Activated naive CD4-positive, alpha-beta T cell treated with anti-CD3 and anti-CD28 coated beads, Interleukin-2, amount 50 U/mL, for 72 hours (primary cell): ENCODE data around the gene RET. TPM values are rescaled to one million over a fixed set of nuclear protein-coding genes. Genes with fewer than 3 reads are reported as not detected.

ENCODE experiments used
- ATAC-seq, 2 donors: fragments of 150-1000 bp; cut with Tn5 transposase; 2 replicates each; pipeline ENCODE4 v1.10.0; 2021; ENCODE audit warnings: mild to moderate bottlenecking in 2 of 2, moderate library complexity in 2 of 2
- DNase-seq, 2 donors: peaks; one replicate each; pipeline ENCODE4 v3.0.0; 2021 to 2022; ENCODE audit warnings: low spot score in 2 of 2
- H3K27ac Mint-ChIP-seq, 2 donors: one replicate each; pipeline ENCODE4 v1.8.0; 2022; ENCODE audit warnings: mild to moderate bottlenecking in 2 of 2, mixed read lengths in 2 of 2
- H3K36me3 Mint-ChIP-seq, 2 donors: one replicate each; pipeline ENCODE4 v1.8.0; 2022; ENCODE audit warnings: mixed read lengths in 2 of 2
- H3K9me3 Mint-ChIP-seq, 2 donors: one replicate each; pipeline ENCODE4 v1.8.0; 2022; ENCODE audit warnings: mixed read lengths in 2 of 2
- total RNA-seq, 2 donors: library from RNA; stranded (reverse); gene quantifications; one replicate each; pipeline ENCODE4 v1.2.3, GENCODE V29; 2022

RET gene
- total RNA-seq, 2 donors from 2014 or later = 0.45 TPM; not detected in 1

DNA sequence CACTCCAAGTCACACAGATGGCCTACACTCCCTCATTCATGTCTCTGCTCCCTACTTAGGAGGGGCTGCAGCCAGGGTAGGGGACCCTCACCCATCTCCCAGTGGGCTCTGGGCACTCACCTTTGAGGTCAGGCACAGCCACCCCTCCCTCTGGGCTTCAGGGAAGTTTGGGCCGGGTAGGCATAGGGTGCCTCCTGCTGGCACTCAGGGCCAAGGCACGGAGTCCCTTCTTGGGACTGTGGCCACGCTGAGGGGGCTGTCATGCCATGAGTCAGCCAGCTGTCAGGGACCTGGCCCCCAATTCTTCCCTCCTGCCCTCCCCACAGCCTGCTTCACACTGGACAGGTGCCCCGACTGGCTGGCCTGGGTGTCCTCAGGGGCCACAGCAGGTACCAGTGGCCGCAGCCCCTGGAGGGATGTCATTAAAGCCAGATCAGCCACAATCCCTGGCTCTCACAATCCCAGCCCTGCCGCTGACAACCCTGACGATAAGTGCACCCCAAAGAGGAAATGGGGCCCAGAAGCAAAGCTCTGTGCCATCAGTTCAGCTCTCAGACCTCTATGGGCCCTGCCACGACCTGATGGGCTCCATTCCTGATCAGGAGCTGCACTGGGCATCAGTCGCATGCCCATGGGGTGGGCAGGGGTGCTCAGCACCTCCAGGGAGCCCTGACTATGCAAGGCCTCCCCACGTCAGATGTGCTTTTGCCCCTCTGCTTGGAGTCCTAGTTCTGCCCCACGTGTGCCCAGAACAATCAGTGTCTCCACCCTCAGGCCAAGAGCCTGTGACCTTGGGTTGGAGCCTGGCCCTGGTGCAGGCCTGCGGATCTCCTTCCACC, 34.1 kb upstream of the RET start:
- Mint-ChIP-seq H3K9me3 (no peaks in the 10 kb centered on the region), H3K36me3 (no peaks in the 10 kb centered on the region), H3K27ac (no peak overlapping the region)
- ATAC-seq (no peak), DNase-seq (peak in 1 of 2 donors; percentile 23)

DNA sequence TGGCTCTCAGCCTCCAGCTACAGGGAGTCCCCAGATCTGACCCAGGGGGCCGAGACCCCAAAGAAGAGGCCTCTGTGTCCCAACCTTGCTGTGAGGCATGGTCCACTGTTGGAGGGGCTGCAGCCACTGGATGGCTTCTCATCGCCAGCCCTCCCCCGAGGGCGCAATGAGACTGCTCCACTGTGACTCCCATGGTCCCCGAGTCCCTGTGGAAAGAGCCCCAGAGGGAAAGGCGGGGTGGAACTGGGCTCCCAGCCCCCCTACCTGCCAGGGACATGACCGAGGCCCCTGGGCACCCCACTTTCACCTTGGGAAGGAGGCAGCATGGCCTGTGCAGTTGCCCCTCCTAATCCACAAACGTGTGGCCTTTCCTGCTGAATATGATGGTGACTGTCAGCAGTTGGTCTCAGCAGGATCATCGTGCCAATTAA, 33.5 kb upstream of the RET start:
- ATAC-seq (no peak), DNase-seq (peak in 1 of 2 donors; percentile 40)
- no peaks in the 10 kb centered on the region for H3K9me3 Mint-ChIP-seq

DNA sequence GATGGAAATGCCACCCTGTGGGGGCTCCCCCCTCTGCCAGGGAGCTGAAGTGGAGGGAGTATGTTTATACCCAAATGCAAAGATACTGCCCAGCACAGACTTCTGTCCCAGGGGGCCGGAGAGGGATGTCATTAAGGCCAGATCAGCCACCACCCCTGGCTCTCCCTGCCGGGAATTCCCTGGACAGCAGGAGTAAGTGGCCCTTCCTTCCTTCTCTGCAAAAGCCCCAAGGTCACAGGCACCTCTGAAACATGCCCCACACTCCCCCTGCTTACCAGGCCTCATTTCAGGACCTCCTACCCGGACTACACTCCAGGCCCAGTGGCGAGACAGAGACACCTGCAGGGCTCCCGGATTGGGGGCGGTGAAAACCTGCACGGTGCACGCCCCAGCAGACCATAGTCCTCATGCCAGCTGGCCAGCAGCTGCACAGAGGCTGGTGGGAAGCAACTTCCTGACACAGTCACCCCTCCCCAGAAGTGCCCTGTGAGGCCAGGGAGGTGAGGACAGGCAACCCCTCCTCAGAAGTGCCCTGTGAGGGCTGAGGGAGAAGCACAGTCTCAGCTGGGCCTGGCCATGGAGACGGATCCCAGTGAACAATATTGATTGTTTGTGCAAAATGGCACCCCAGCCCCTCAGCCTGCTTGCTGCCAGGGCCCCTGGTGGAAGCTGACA, 33.0 kb upstream of the RET start:
- H3K9me3 Mint-ChIP-seq = no peaks in the 10 kb centered on the region
- ATAC-seq (no peak), DNase-seq (peak in 1 of 2 donors; percentile 41)

More for the DNA sequence above, 33.5 kb upstream of the RET start:
- no peak overlapping the region for H3K27ac Mint-ChIP-seq
- no peaks in the 10 kb centered on the region for H3K36me3 Mint-ChIP-seq

DNA sequence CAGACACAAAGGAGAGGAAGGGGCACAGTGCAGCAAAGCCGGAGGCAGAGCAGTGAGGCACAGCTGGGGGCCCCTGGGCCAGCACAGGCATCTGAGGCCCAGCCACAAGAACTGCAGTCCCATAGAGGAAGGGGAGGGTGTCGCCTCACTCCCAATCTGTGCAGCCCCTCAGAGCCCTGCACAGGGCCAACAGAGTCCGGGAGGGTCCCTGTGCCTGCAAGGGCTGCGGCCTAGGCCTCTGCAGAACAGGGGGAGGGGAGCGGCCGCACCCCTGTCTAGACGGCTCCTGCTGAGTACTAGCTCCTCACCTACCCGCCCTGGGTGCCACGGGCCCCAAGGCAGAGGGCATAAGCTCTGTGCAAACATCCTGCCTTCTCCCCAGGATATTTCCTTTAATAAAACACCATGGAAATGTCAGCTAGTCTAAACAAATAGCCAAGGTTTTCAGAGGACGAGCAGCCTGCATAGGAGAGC, 32.4 kb upstream of the RET start:
- ATAC-seq (no peak), DNase-seq (peak in 1 of 2 donors; percentile 40)
- Mint-ChIP-seq H3K27ac (no peak overlapping the region), H3K9me3 (no peaks in the 10 kb centered on the region), H3K36me3 (no peaks in the 10 kb centered on the region)

More for the DNA sequence above, 33.0 kb upstream of the RET start:
- Mint-ChIP-seq H3K27ac (no peak overlapping the region), H3K36me3 (no peaks in the 10 kb centered on the region)

- Mint-ChIP-seq H3K36me3 (no peaks in the 10 kb centered on the region), H3K27ac (peak overlapping the region in 1 of 2 donors; percentile 63), H3K9me3 (no peaks in the 10 kb centered on the region)
- no peak for ATAC-seq
- DNase-seq = peak in 1 of 2 donors; percentile 46
Observed at GRCh38 chr10:43044961-43045621, 31.8 kb upstream of the RET start.

DNA sequence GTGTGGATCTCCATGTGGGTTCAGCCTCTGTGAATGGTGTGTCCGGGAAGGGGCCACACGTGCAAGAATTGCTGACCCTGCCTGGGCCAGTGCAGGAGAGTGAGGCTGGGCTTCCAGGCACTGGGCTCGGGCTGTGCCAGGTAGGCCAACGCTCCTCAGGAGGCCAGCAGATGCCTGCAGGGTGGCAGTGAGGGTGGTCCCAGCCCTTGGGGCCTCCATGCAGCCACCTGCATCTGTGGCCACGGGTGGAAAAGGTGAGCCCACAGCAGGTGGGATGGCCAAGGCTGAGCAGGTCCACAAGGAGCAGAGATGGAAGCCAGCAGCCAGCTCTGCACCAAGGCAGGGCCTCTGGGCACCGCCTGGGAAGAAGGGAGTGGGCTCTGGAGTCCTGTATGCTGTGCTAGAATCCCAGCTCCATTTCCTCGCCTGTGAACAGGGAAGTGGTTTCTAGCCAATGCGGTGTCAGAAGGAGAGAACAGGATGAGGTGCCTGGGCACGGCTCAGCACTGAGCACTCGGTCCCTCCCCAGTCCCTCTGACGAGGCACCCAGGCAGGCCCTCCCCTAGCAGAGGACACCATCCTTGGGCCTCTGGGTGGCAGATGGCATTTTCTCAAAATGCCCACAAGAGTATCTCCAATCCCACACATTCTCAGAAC, 31.1 kb upstream of the RET start:
- Mint-ChIP-seq H3K9me3 (no peaks in the 10 kb centered on the region), H3K27ac (peak overlapping the region in 1 of 2 donors; percentile 63)
- ATAC-seq = peak in 1 of 2 donors; percentile 33

DNA sequence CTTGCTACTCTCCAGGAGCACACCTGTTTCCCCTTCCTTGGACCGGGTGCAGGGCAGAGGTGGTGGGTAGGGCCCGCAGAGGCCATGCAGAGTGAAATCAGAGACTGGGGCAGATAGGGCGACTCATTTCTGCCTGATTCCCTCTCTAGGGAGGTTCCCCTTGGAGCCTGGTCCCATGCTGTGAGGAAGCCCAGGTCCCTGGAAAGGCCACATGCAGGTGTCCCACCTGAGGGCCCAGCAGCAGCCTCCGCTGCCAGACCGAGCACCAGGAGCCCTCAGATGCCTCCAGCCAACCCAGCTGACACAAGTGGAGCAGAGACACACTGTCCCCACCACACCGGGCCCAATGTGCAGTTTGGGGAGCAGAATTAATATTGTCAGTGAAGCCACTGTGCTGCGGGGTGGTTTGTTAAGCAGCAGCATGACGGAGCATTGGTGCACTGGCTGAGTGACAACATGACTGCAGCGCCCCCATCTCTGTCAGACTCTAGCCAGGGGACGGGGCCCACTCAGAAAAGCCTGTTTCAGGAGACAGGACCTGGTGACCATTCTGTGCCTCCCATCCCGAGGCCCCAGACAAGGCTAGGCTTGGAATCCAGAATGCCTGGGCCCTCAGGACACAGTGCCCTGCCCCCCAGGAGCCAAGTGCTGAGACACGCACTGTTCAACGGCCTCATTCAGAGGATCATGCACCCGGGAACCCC, 30.4 kb upstream of the RET start:
- no peaks in the 10 kb centered on the region for H3K36me3 Mint-ChIP-seq
- H3K9me3 Mint-ChIP-seq = no peaks in the 10 kb centered on the region
- no peak overlapping the region for H3K27ac Mint-ChIP-seq
- DNase-seq = peak in 1 of 2 donors; percentile 48
- ATAC-seq = peak in 1 of 2 donors; percentile 16

More for the DNA sequence above, 31.1 kb upstream of the RET start:
- DNase-seq = peak in 1 of 2 donors; percentile 31
- H3K36me3 Mint-ChIP-seq = no peaks in the 10 kb centered on the region

- no peak for DNase-seq
- H3K36me3 Mint-ChIP-seq = no peaks in the 10 kb centered on the region
- no peaks in the 10 kb centered on the region for H3K9me3 Mint-ChIP-seq
- ATAC-seq = no peak
- no peak overlapping the region for H3K27ac Mint-ChIP-seq
Observed at GRCh38 chr10:43047288-43047970, 29.4 kb upstream of the RET start.

DNA sequence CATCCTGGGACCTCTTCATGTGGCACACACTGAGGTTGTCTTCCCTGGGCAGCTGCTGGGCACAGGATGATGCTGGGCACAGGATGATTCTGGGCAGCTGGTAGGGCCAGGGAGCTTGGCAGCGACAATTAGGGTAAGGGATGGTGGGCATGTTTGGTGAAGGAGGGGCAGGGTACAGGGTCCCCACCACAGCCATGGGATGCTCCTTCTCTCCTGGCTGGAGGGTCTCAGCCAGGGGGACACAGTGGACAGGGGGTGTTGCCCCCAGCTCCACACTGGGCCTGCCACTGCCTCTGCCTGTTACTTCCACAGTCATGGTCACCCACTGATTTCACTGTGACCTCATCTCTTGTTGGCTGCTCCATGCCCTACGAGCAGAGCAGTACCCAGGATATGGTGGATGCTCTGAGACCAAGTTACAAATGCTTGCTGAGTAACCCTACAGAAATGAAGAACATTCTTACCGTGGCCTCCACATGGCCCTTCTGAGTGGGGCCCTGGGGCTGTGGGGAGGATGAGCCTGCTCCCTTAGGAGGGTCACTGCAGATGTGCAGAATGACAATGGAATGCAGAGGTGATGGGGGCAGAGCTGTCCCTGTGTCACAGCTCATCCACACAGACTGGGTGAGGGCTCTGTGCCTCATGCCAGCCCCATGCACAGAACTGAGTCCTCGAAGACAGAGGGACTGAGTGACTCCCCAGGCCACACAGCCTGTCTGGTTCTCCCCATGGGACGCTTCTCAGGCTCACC, 28.4 kb upstream of the RET start:
- H3K36me3 Mint-ChIP-seq = no peaks in the 10 kb centered on the region
- no peaks in the 10 kb centered on the region for H3K9me3 Mint-ChIP-seq
- no peak for DNase-seq
- ATAC-seq = no peak
- no peak overlapping the region for H3K27ac Mint-ChIP-seq

- Mint-ChIP-seq H3K9me3 (no peaks in the 10 kb centered on the region), H3K36me3 (no peaks in the 10 kb centered on the region), H3K27ac (no peak overlapping the region)
- no peak for ATAC-seq
- peak in 1 of 2 donors; percentile 39 for DNase-seq
Observed at GRCh38 chr10:43049081-43049551, 27.8 kb upstream of the RET start.

DNA sequence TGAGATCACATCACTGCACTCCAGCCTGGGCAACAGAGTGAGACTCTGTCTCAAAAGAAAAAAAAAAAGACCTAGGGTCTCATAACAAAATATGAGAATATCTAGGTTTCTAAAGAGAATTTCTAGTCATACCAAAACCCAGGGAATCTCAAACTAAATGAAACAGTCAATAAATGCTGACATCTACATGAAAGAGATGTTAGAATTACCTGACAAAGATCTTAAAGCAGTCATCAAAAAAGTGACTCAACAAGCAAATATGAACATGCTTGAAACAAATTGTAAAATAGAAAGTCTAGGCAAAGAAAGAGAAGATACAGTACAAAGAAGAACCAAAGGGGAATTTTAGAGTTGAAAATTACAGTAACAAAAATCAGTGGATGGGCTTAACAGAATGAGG, 26.9 kb upstream of the RET start:
- no peaks in the 10 kb centered on the region for H3K36me3 Mint-ChIP-seq
- peak in 1 of 2 donors; percentile 41 for ATAC-seq

GRCh38 chr10:43053825-43054224, 23.0 kb upstream of the RET start:
- ATAC-seq (no peak), DNase-seq (no peak)
- H3K9me3 Mint-ChIP-seq = no peaks in the 10 kb centered on the region
- no peaks in the 10 kb centered on the region for H3K36me3 Mint-ChIP-seq
- no peak overlapping the region for H3K27ac Mint-ChIP-seq

More for the DNA sequence above, 26.9 kb upstream of the RET start:
- H3K9me3 Mint-ChIP-seq = no peaks in the 10 kb centered on the region
- DNase-seq = no peak
- H3K27ac Mint-ChIP-seq = no peak overlapping the region

- no peak for DNase-seq
- no peak for ATAC-seq
- Mint-ChIP-seq H3K27ac (no peak overlapping the region), H3K9me3 (no peaks in the 10 kb centered on the region), H3K36me3 (no peaks in the 10 kb centered on the region)
Observed at GRCh38 chr10:43054593-43054992, 22.3 kb upstream of the RET start.

DNA sequence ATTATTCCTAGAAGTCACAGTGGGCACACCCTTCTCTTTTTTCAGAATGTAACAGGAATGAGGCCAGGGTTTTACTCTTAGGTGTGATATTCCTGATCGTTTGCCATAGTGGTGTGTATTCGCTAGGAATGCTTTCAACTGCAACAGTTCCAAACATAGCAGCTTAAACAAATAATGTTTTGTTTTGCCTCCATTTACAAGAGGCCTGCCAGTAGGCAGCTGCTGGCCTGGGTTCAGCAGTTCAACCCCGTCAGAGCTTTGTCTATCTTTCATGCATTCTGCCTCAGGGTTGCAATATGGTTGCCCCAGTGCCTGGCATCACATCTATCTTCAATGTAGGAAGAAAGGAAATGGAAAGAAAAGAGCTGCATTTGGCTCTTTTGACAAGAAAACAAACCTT, 21.7 kb upstream of the RET start:
- no peak for ATAC-seq
- no peaks in the 10 kb centered on the region for H3K9me3 Mint-ChIP-seq
- no peaks in the 10 kb centered on the region for H3K36me3 Mint-ChIP-seq
- no peak for DNase-seq
- no peak overlapping the region for H3K27ac Mint-ChIP-seq
